ENCODE data around the gene NABP2.

The NABP2 gene

DNA sequence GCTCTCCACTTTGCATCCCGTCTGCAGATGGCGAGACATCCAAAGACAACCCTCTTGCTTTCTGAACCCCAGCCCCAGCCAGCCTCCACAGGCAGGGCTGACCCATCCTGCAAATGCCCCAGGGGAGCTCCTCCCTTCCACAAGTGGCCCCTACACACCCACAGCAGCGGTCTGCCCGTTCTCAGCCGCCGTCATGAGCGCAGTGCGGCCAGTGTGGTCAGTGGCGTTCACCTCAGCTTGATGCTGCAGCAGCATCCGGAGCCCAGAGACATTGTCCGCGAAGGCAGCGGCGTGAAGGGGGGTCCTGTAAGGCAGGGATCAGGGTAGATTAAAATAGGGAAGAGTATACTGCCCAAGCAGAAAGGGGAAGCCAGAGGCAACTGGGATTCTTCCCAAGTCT is 20.4 kb downstream of the NABP2 start:
- Histone ChIP-seq H4K91ac (ENCODE audit: low read depth, low read length) (no peak overlapping the region), H3K9me3 (ENCODE audit: insufficient read depth, low read depth, low read length) (no peaks in the 10 kb centered on the region), H3K79me2 (ENCODE audit: control insufficient read depth, insufficient read depth, low read length, poor library complexity) (no peaks in the 10 kb centered on the region), H2BK5ac (ENCODE audit: low read depth, low read length, poor library complexity) (no peak overlapping the region), H3K36me3 (ENCODE audit: control insufficient read depth in 1 of 2, insufficient read depth in 2 of 2, low read length in 2 of 2) (peaks cover 83 to 86% of the 10 kb centered on the region in 2 experiments), H2AK5ac (ENCODE audit: low read length) (no peak overlapping the region), H3K4me2 (ENCODE audit: low read length) (no peak overlapping the region), H4K8ac (ENCODE audit: low read depth, low read length) (no peak overlapping the region), H3K4me1 (ENCODE audit: control insufficient read depth in 1 of 2, insufficient read depth in 2 of 2, low read length in 2 of 2) (no peaks in the 10 kb centered on the region), H3K27ac (ENCODE audit: low read depth, low read length) (no peak overlapping the region), H4K12ac (ENCODE audit: low read depth, low read length) (no peak overlapping the region), H2AFZ (ENCODE audit: insufficient read depth, low read length, poor library complexity) (no peak overlapping the region), H3K18ac (ENCODE audit: low read length) (no peak overlapping the region), H2BK12ac (ENCODE audit: low read length) (no peak overlapping the region), H3K23ac (ENCODE audit: low read length) (no peak overlapping the region), H3K9ac (ENCODE audit: low read length) (no peak overlapping the region), H3K4me3 (ENCODE audit: low read depth, low read length) (no peak overlapping the region), H3K79me1 (ENCODE audit: low read length) (no peaks in the 10 kb centered on the region), H3K27me3 (ENCODE audit: insufficient read depth, low read length) (no peaks in the 10 kb centered on the region), H3K14ac (ENCODE audit: low read length) (no peak overlapping the region), H2BK120ac (ENCODE audit: insufficient read depth, low read length, poor library complexity) (no peak overlapping the region), H3K4ac (ENCODE audit: low read depth, low read length) (no peak overlapping the region)
- no CpG with 5 or more reads among the region's 14 CpGs for WGBS (ENCODE audit: extremely low coverage, insufficient coverage, insufficient read length)
- DNase-seq, result no peak

DNA sequence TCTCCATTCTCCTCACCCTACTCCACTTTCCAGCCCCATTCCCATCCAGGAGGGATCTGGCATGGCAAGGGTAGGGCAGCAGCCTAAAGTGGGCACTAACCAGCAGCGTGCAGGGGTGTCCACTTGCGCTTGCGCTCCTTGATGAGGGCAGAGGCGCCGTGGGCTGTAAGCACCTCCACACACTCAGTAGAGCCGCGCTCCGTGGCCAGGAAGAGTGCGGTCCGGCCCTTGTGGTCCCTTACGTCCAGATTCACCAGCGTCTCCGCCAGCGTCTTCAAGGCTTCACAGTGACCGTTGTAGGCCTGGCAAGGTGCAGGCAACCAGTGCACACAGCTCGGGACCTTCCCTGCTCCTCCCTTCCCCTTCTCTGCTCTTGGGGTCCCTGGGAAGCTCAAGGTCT is 23.8 kb downstream of the NABP2 start:
- Histone ChIP-seq H2BK120ac (ENCODE audit: insufficient read depth, low read length, poor library complexity) (no peak overlapping the region), H2AK5ac (ENCODE audit: low read length) (no peak overlapping the region), H3K4ac (ENCODE audit: low read depth, low read length) (no peak overlapping the region), H3K27me3 (ENCODE audit: insufficient read depth, low read length) (no peaks in the 10 kb centered on the region), H3K4me3 (ENCODE audit: low read depth, low read length) (no peak overlapping the region), H4K91ac (ENCODE audit: low read depth, low read length) (no peak overlapping the region), H4K8ac (ENCODE audit: low read depth, low read length) (no peak overlapping the region), H3K79me1 (ENCODE audit: low read length) (no peaks in the 10 kb centered on the region), H2AFZ (ENCODE audit: insufficient read depth, low read length, poor library complexity) (no peak overlapping the region), H3K9me3 (ENCODE audit: insufficient read depth, low read depth, low read length) (no peaks in the 10 kb centered on the region), H3K36me3 (ENCODE audit: control insufficient read depth in 1 of 2, insufficient read depth in 2 of 2, low read length in 2 of 2) (peaks cover 72 to 78% of the 10 kb centered on the region in 2 experiments), H3K23ac (ENCODE audit: low read length) (no peak overlapping the region), H3K18ac (ENCODE audit: low read length) (no peak overlapping the region), H3K27ac (ENCODE audit: low read depth, low read length) (no peak overlapping the region), H3K79me2 (ENCODE audit: control insufficient read depth, insufficient read depth, low read length, poor library complexity) (no peaks in the 10 kb centered on the region), H3K9ac (ENCODE audit: low read length) (no peak overlapping the region), H4K12ac (ENCODE audit: low read depth, low read length) (no peak overlapping the region), H3K4me1 (ENCODE audit: control insufficient read depth in 1 of 2, insufficient read depth in 2 of 2, low read length in 2 of 2) (no peaks in the 10 kb centered on the region), H2BK12ac (ENCODE audit: low read length) (no peak overlapping the region), H2BK5ac (ENCODE audit: low read depth, low read length, poor library complexity) (no peak overlapping the region), H3K14ac (ENCODE audit: low read length) (no peak overlapping the region), H3K4me2 (ENCODE audit: low read length) (no peak overlapping the region)
- no peak for DNase-seq
- no CpG with 5 or more reads among the region's 16 CpGs for WGBS (ENCODE audit: extremely low coverage, insufficient coverage, insufficient read length)

DNA sequence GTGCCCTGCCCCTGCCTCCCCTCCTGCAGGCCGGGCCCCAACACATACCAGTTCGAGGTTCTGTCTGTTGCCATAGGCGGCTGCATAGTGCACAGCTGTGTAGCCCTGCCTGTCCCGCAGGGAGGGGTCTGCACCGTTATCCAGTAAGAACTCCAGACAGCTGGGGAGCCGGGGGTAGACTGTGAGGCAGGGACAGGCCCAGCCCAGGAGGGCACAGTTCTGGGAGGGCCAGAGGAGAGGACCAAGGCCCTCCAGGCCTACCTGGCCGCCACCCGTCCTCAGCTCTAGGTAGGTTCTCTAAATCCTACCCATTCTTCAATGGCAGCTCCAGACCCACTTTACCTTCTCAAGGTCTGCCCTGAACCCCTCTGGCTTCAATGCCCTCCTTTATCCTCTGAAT is 24.6 kb downstream of the NABP2 start:
- Histone ChIP-seq H2BK12ac (ENCODE audit: low read length) (no peak overlapping the region), H2BK120ac (ENCODE audit: insufficient read depth, low read length, poor library complexity) (no peak overlapping the region), H3K4me1 (ENCODE audit: control insufficient read depth in 1 of 2, insufficient read depth in 2 of 2, low read length in 2 of 2) (no peaks in the 10 kb centered on the region), H3K14ac (ENCODE audit: low read length) (no peak overlapping the region), H4K91ac (ENCODE audit: low read depth, low read length) (no peak overlapping the region), H2AK5ac (ENCODE audit: low read length) (no peak overlapping the region), H3K4me3 (ENCODE audit: low read depth, low read length) (no peak overlapping the region), H4K12ac (ENCODE audit: low read depth, low read length) (no peak overlapping the region), H3K27ac (ENCODE audit: low read depth, low read length) (no peak overlapping the region), H4K8ac (ENCODE audit: low read depth, low read length) (no peak overlapping the region), H2AFZ (ENCODE audit: insufficient read depth, low read length, poor library complexity) (no peak overlapping the region), H3K23ac (ENCODE audit: low read length) (no peak overlapping the region), H3K9me3 (ENCODE audit: insufficient read depth, low read depth, low read length) (no peaks in the 10 kb centered on the region), H3K4ac (ENCODE audit: low read depth, low read length) (no peak overlapping the region), H3K27me3 (ENCODE audit: insufficient read depth, low read length) (no peaks in the 10 kb centered on the region), H3K79me1 (ENCODE audit: low read length) (no peaks in the 10 kb centered on the region), H3K79me2 (ENCODE audit: control insufficient read depth, insufficient read depth, low read length, poor library complexity) (no peaks in the 10 kb centered on the region), H3K4me2 (ENCODE audit: low read length) (no peak overlapping the region), H3K9ac (ENCODE audit: low read length) (no peak overlapping the region), H2BK5ac (ENCODE audit: low read depth, low read length, poor library complexity) (no peak overlapping the region), H3K18ac (ENCODE audit: low read length) (no peak overlapping the region), H3K36me3 (ENCODE audit: control insufficient read depth in 1 of 2, insufficient read depth in 2 of 2, low read length in 2 of 2) (peaks cover 71 to 78% of the 10 kb centered on the region in 2 experiments)
- DNase-seq, result no peak
- WGBS (ENCODE audit: extremely low coverage, insufficient coverage, insufficient read length), result no CpG with 5 or more reads among the region's 8 CpGs

DNA sequence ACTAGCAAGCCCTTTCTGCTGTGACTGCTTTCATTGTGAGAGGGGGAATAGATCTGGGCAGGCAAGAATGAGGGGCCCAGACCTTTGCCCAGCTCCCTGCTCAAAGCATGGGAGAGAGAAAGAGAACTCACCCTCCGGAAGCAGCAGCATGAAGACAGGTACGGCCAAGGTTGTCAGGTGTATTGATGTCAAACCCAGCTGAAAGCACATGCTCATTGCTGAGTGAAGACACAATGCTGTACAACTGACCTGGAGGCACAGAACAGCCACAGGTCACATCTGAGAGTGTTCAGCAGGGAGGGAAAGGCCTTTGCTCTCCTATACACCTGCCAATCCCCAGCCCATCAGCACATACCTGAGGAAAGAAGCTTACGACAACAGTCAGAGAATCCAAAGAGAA is 28.5 kb downstream of the NABP2 start:
- Histone ChIP-seq H2BK120ac (ENCODE audit: insufficient read depth, low read length, poor library complexity) (no peak overlapping the region), H3K18ac (ENCODE audit: low read length) (no peak overlapping the region), H3K4ac (ENCODE audit: low read depth, low read length) (no peak overlapping the region), H3K14ac (ENCODE audit: low read length) (no peak overlapping the region), H3K27me3 (ENCODE audit: insufficient read depth, low read length) (no peaks in the 10 kb centered on the region), H4K12ac (ENCODE audit: low read depth, low read length) (no peak overlapping the region), H3K4me3 (ENCODE audit: low read depth, low read length) (no peak overlapping the region), H2BK12ac (ENCODE audit: low read length) (no peak overlapping the region), H2AK5ac (ENCODE audit: low read length) (no peak overlapping the region), H3K4me1 (ENCODE audit: control insufficient read depth in 1 of 2, insufficient read depth in 2 of 2, low read length in 2 of 2) (peaks cover 7 to 8% of the 10 kb centered on the region in 2 experiments), H4K91ac (ENCODE audit: low read depth, low read length) (no peak overlapping the region), H3K36me3 (ENCODE audit: control insufficient read depth in 1 of 2, insufficient read depth in 2 of 2, low read length in 2 of 2) (peaks cover 66 to 74% of the 10 kb centered on the region in 2 experiments), H4K8ac (ENCODE audit: low read depth, low read length) (no peak overlapping the region), H2BK5ac (ENCODE audit: low read depth, low read length, poor library complexity) (no peak overlapping the region), H3K27ac (ENCODE audit: low read depth, low read length) (no peak overlapping the region), H3K23ac (ENCODE audit: low read length) (no peak overlapping the region), H3K79me1 (ENCODE audit: low read length) (peaks cover 2% of the 10 kb centered on the region), H3K9ac (ENCODE audit: low read length) (no peak overlapping the region), H2AFZ (ENCODE audit: insufficient read depth, low read length, poor library complexity) (no peak overlapping the region), H3K9me3 (ENCODE audit: insufficient read depth, low read depth, low read length) (no peaks in the 10 kb centered on the region), H3K79me2 (ENCODE audit: control insufficient read depth, insufficient read depth, low read length, poor library complexity) (peaks cover 4% of the 10 kb centered on the region), H3K4me2 (ENCODE audit: low read length) (no peak overlapping the region)
- no CpG with 5 or more reads among the region's 3 CpGs for WGBS (ENCODE audit: extremely low coverage, insufficient coverage, insufficient read length)
- no peak for DNase-seq
